NCI-H774 (cell line): Measurements from ENCODE around the gene IMPACT.

Experiments used
- DNase-seq: peaks from one replicate; lab custom pipeline; 2025; lab: John Stamatoyannopoulos, UW

Gene IMPACT

DNA sequence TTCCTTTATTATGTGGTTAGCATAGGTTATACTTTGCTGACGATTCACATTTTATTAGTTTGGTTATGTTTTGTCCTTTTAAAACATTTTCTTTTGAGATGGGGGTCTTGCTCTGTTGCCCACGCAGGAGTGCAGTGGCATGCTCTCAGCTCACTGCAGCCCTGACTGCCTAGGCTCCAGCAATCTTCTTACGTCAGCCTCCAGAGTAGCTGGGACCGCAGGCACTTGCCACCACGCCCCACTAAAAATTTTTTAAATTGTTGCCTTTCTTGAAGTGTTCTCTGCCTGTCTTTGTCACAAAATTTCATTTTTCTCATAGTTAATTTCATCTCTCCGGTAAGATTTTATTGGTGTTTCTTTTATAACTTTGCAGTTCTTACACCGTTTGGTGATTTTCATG lies 52.9 kb downstream of the IMPACT start:
- no peak for DNase-seq

DNA sequence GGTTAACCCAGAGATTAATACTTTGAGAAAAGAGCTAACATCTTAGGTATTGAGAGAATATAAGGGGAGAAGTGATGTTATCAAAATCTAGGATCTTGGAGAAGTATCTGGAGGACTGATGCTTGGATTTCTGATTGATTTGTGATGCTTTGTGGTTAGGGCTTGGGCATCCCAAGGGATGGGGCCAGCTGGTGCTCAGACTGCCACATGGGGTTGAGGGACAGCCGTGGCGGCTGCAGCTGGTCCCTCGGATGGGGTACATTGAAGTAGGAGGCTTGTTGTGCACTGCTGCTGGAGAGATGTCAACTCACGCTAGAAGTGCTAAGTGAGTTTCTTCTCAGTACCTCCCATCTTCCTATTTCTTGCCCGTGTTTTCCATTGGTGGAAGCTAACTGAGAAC lies 56.4 kb downstream of the IMPACT start:
- no peak for DNase-seq

DNA sequence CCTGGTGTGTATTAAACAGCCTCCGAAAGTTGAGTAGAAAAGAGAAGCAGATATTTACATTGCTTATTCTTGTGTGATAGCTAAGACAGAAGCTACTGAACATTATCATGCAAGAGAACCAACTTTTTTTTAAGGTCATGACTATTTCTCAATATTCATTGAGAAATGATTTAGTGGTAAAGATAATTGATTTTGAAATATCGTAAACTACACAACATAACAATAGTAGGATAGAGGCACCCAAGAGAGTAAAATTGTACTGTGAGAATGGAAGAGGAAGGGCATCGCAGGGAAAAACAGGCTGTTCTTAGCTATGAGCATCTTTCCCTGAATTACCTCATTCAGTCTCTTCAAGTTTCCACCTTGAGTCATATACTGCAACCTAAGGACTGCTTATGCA lies 59.2 kb downstream of the IMPACT start:
- no peak for DNase-seq

DNA sequence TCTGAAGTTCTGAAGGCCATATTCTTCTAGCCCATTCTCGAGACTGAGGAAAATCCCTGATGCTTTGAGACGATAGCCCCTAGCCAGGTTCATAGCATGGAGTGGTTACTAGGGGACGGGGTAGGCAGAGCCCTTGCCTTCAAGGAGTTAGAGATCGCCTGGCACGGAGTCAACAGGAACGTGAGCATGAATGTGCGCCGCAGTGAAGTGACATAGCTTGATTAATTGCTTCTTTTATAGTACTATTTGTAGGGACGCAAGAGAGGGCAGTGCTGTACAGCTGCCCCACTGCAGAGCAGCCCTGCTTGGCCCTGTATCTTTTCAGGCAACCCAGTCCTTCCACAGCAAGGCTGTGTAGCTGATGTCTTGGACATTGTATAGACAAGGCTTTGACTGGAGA lies 60.2 kb downstream of the IMPACT start:
- DNase-seq = peak; percentile 8

DNA sequence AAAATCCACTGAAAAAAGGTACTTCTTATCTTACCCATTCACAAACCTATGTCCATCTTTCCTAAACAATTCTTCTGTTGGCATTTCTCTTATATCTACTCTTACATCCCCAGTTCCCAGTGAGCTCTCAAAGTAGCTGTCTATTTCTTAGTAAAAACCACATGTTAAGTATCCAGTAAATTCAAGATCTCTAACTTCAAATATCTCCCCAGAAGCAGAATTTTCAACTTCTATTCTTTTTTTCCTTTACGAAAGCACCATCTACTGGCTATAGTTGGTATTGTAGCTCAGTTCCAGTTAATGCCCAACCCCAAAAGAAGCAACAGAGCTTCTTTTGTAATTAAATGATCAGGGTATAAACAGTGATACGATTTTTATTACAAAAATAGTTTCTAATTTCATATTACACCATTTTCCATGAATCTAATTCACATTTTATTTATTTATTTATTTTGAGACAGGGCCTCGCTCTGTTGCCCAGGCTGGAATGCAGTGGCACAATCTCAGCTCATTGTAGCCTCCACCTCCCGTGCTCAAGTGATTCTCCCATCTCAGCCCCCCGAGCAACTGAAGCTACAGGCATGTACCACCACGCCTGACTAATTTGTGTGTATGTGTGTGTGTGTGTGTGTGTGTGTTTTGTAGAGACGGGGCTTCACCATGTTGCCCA lies 62.5 kb downstream of the IMPACT start:
- DNase-seq = peak; percentile 43

DNA sequence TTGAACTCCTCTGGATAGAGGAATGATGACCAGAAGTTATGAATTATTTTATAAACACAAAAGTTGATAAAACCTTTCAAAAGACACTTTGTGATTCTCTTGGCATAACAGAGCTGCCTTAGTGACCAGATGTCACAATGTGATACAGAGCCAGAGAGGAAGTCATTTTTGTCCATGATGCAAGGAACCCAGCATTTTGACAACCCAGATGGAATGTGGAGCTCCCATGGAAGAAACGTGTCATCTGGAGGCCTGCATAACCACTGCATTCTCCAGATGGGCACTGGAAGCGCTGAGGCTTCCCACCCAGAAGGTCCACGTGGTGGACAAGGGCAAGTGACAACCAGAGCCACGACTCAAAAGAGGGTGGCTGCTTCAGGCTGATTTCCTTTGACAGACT lies 64.1 kb downstream of the IMPACT start:
- DNase-seq = no peak

DNA sequence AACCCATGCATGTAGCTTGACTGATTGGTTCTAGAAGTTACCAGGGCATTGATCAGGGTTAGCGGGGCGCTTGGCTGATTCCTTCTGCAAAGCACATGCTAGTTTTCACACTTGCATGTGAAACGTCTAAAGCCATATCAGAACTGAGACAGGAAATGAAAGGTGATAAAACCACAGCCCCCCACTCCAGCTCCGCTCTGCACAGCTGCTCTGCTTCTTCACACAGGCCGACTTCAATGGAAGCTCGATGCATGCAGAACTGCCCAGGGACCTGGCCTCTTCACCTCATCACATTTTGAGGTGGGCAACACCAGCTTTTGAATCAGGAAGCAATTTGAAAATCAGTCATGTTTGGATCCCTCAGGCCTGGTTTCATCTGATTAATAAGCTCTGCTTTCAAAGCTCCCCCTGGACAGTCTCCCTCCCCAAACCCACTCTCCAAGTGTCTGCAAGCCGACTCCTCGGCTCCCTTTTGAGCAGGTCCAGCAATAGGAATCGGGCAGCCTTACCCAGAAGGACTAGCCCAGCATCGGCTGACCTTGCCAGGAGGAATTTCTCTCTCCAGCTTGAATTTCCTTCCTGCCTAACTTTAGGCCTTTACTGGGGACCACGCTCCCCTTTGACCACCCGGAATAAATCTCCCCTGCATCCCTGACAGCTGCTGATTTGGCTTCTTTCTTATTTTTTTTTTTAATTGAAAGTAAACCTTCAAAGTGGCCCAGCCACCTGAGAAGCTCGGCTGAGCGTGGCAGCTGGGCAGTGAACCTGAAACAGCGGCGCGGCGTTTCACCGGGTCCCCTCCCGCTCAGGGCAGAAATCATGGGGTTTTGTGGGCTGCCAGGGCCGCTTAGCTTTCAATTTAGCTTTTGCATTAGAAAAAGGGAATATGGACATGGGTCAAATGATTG lies 65.7 kb downstream of the IMPACT start:
- DNase-seq = no peak

DNA sequence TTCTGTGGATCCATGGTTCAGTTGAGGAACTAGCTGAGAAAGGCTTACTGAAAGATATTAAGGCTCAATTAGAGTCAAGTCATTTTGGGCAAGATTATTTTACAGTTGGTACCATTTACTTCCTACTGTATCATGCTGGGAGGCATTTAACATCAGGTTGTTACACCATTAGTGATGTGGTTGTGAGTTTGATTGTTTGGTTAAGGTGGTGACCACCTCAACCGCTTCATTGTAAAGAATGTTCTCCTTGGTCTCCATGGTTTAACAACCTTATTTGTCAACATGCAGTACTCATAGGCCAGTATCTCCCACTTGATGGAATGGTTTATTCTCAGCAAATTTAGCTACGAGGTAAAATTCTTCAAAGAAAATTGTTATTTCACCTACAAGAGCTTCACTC lies 68.1 kb downstream of the IMPACT start:
- no peak for DNase-seq

DNA sequence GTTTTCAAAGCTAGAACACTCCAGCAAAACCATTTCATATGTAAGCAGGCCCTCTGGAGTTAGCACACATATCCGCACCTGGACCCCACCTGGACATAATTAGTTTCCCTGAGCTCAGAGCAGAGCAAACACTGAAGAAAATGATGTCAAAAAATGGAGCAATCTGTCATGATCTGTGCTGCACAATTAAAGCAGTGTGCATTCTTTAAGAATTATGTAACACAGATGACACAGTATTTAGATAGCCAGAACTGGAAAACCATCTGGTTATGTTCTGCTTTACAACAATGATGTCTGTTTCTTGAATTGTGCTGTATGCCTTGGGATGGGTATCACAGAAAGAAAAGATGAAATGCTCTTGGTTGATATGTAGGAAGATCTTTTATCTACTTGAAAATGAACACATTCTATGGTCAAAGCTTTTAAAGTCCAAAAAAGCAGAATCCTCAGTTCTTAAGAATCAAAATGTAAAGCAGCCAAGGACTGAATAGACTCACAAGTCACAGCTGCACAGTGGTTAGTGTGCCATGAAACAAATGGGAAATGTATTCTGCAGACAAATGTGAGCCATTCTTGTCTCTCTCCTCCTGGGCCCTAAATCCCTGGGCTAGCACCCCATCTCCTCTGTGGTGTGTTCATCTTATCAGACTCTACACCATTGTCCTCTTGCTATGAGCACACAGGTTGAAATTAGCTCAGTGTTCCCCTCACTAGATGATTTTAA lies 70.7 kb downstream of the IMPACT start:
- DNase-seq = peak; percentile 71

DNA sequence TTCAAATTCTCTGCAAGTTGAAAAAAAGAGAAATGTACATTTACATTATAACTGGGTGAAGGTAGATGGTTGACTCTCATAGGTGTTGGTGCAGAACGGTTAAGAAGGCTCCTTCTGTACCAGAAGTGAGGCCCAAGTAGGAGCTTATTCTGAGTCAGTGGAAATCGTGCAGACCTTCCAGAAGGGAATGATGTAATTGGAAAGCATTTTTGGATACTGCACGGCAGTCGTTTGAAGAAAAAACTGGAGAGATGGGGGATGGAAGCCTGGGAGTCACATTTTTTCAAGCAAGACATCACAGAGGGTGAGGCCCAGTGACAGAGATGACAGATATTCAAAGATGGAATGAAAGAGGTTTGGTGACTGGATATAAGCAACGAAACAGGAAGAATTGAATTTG lies 73.3 kb downstream of the IMPACT start:
- no peak for DNase-seq

DNA sequence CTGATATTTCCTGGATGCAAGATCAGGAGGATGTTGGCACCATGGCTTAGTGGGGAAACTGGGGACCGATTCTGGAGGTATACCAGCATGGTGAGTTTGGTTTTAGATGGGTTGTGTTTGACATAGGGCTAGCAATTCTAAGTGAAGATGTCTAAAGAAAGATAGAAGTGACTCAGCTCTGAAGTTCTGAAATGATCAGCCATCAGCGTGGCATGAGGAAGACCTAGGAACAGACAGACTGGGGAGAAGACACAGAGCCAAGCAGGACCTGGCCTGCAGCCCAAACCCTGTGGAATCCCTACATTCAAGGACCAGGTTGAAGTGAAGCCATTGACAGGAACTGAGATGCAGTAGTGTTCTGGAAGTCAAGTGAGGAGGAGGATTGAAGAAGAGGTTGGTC lies 73.7 kb downstream of the IMPACT start:
- DNase-seq = no peak

DNA sequence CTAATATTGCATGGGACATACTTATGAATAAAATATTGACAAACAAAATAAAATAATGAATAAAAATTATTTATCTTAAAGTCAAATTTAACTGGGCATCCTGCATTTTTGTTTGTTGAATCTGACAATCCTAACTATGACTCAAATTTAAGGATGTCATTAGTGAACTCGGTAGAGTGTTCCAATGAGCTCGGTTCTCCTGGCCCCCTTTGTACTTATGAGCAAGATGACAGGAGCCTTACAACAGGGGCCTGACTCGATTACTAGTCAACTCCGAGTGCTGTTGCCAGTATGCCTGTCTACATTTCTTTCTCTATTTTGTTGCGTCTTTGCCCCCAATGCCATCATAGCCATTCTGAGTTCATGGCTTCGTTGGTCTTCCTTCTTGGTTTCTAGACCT lies 74.3 kb downstream of the IMPACT start:
- no peak for DNase-seq

DNA sequence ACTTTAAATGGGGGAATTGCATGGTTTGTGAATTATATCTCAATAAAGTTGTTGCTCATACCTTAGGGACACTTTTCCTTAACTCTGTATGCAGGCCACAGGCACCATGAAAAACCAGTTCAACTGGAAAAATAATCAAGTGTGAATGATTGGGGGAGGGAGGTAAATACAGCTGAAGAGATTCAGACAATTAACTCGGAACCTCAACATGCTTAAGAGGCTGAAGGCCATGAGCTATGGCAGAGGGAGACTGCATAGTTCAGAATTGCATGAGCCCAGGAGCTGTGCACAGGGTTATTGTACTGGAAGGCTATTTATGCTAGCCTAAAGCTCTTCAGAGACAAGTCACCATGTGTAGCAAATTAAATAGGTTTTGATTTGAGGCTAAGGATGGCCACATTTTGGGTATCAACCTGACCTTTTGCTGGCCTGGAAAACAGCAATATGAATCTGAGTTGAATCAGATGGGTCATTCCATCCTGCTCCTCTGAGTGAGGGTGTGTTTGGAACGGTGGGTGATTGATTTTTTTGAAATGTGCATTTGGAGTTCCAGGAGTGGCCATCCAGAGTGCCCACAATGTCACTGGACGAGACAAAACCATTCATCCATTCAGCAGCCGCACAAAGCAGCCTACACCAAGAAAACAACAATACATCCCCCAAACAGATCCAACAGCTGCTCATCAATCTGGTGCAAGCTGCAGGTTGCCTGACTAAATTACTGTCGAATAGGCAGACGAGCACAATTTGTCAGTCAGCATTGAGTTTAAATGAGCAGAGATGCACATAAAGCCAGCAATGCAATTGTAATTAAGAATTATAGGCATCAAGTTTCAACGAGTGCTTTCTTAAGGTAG lies 76.4 kb downstream of the IMPACT start:
- peak; percentile 82 for DNase-seq
